Measurements from ENCODE around the gene SLC13A3.

GRCh38 chr20:46581391-46581790, 69.9 kb downstream of the SLC13A3 start:
- TF ChIP-seq CTCF (conservative IDR thresholded peaks at IDR 0.05) (no peak), ZFX (IDR thresholded peaks at IDR 0.05) (no peak)

Measured in C4-2B (cell line).